ENCODE measurements around the gene PRKAA1. TPM values are rescaled to one million over a fixed set of nuclear protein-coding genes. Genes with fewer than 3 reads are reported as not detected.
"Not testable (repeated sequence)": the region's sequence is repeated elsewhere in the genome, so short reads cannot be mapped to it uniquely, and the experiment has no call there.

PRKAA1 gene
- total RNA-seq, 1 donor = 152 TPM

DNA sequence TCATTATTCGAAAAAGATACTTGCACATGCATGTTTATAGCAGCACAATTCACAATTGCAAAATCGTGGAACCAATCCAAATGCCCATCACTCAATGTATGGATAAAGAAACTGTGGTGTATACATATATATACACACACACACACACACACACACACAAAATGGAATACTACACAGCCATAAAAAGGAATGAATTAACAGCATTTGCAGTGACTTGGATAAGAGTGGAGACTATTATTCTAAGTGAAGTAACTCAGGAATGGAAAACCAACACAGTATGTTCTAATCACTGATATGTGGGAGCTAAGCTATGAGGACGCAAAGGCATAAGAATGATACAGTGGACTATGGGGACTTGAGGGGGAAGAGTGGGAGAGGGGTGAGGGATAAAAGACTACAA is 3.3 kb downstream of the PRKAA1 start:
- H3K4me1 ChIP-seq (ENCODE audit: insufficient read depth, low read length) = peaks cover 32% of the 10 kb centered on the region
- not testable (repeated sequence) for H3K4me3 ChIP-seq (ENCODE audit: low read length); H3K9me3 ChIP-seq (ENCODE audit: low read depth, low read length); H3K27me3 ChIP-seq (ENCODE audit: insufficient read depth, low read length)

DNA sequence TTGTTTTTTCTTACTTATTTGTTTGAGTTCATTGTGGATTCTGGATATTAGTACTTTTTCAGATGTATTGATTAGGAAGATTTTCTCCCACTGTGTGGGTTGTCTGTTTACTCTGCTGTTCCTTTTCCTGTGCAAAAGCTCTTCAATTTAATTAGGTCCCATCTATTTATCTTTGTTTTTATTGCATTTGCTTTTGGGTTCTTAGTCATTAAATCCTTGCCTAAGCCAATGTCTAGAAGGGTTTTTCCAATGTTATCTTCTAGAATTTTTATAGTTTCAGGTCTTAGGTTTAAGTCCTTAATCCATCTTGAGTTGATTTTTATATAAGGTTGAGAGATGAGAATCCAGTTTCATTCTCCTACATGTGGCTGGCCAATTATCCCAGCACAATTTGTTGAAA is 3.8 kb downstream of the PRKAA1 start:
- not testable (repeated sequence) for H3K27me3 ChIP-seq (ENCODE audit: insufficient read depth, low read length); H3K9me3 ChIP-seq (ENCODE audit: low read depth, low read length); H3K4me3 ChIP-seq (ENCODE audit: low read length)
- peaks cover 38% of the 10 kb centered on the region for H3K4me1 ChIP-seq (ENCODE audit: insufficient read depth, low read length)

DNA sequence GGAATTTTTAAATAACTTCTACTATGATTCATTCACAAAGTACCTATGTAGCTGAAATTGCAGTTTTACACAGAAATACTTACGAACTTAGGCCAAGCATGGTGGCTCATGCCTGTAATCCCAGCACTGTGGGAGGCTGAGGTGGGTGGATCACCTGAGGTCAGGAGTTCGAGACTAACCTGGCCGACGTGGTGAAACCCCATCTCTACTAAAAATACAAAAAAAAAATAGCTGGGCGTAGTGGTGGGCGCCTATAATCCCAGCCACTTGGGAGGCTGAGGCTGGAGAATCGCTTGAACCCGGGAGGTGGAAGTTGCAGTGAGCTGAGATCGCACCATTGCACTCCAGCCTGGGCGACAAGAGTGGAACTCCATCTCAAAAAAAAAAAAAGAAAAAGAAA is 5.5 kb downstream of the PRKAA1 start:
- not testable (repeated sequence) for H3K9me3 ChIP-seq (ENCODE audit: low read depth, low read length); H3K4me3 ChIP-seq (ENCODE audit: low read length); H3K27me3 ChIP-seq (ENCODE audit: insufficient read depth, low read length)
- H3K4me1 ChIP-seq (ENCODE audit: insufficient read depth, low read length) = peaks cover 34% of the 10 kb centered on the region

DNA sequence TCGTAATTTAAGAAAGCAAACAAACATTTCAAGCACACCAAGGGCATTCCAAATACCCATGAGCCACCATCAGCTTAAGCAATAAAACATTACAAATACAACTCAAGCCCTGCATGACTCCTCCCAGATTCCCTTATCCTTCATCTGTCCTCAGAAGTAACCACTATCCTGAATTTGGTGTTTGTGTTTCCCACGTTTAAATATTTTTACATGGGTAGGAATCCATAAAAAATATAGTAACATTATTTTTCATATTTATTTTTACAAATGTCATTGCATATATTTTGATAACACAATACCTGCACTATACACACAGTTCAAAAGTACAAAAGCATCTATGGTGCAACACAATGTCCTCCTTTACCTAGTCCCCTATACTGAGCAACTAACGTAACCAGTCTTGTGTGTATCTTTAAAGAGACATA is 6.4 kb downstream of the PRKAA1 start:
- Histone ChIP-seq H3K4me1 (ENCODE audit: insufficient read depth, low read length) (peaks cover 31% of the 10 kb centered on the region), H3K9me3 (ENCODE audit: low read depth, low read length) (no peaks in the 10 kb centered on the region), H3K27me3 (ENCODE audit: insufficient read depth, low read length) (no peaks in the 10 kb centered on the region), H3K4me3 (ENCODE audit: low read length) (no peak overlapping the region)

DNA sequence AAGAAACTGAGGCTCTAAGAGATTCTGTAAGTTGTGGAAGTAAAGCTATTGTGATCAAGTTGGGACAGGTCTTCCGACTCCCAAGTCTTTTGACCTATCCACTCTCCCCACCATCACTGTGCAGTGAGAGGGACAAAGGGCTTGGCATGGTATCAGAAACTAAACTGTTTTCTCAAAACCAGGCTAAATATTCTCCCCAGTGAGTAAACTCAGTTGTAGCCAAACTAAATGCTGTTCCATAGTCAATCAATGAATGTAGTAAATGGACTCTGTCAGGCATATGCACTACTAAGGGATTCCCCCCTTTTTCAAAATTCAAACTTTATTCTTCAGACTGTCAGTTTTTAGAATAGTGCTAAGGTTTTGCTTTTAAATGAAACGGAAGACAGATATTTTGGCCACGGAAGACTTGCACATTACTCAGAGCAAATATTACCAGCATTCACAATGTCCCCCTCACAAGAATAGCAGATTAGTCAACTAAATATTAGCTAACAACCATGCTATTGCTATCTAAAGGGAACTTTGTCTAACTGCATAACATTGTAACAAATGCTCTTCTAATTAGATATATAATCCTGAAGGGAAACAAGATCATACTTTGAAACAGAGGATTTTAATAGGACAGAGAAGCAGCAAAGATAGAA is 7.1 kb downstream of the PRKAA1 start:
- H3K4me1 ChIP-seq (ENCODE audit: insufficient read depth, low read length) = peaks cover 25% of the 10 kb centered on the region
- no peak overlapping the region for H3K4me3 ChIP-seq (ENCODE audit: low read length)
- no peaks in the 10 kb centered on the region for H3K9me3 ChIP-seq (ENCODE audit: low read depth, low read length)
- no peaks in the 10 kb centered on the region for H3K27me3 ChIP-seq (ENCODE audit: insufficient read depth, low read length)

GRCh38 chr5:40788941-40789340 is 9.2 kb downstream of the PRKAA1 start:
- not testable (repeated sequence) for H3K27me3 ChIP-seq (ENCODE audit: insufficient read depth, low read length); H3K4me3 ChIP-seq (ENCODE audit: low read length); H3K9me3 ChIP-seq (ENCODE audit: low read depth, low read length)
- H3K4me1 ChIP-seq (ENCODE audit: insufficient read depth, low read length) = peaks cover 16% of the 10 kb centered on the region

DNA sequence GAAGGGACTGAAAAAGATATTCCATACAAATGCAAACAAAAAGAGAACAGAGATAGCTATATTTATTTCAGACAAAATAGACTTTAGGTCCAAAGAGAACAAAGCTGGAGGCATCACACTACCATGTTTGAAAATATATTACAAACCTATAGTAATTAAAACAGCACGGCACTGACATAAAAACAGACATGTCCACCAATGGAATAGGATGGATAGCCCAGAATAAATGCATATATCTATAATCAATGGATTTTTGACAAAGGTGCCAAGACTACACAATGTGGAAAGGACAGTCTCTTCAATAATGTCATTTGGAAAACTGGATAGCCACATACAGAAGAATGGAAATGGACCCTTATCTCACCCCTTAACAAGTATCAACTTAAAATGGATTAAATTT is 10.2 kb downstream of the PRKAA1 start:
- H3K9me3 ChIP-seq (ENCODE audit: low read depth, low read length) = no peaks in the 10 kb centered on the region
- H3K27me3 ChIP-seq (ENCODE audit: insufficient read depth, low read length) = no peaks in the 10 kb centered on the region
- H3K4me1 ChIP-seq (ENCODE audit: insufficient read depth, low read length) = peaks cover 16% of the 10 kb centered on the region
- H3K4me3 ChIP-seq (ENCODE audit: low read length) = no peak overlapping the region

- H3K4me1 ChIP-seq (ENCODE audit: insufficient read depth, low read length) = peaks cover 19% of the 10 kb centered on the region
- not testable (repeated sequence) for H3K9me3 ChIP-seq (ENCODE audit: low read depth, low read length); H3K27me3 ChIP-seq (ENCODE audit: insufficient read depth, low read length); H3K4me3 ChIP-seq (ENCODE audit: low read length)
Measured at GRCh38 chr5:40786664-40787063, 11.5 kb downstream of the PRKAA1 start.

- Histone ChIP-seq H3K4me3 (ENCODE audit: low read length) (no peak overlapping the region), H3K4me1 (ENCODE audit: insufficient read depth, low read length) (peaks cover 11% of the 10 kb centered on the region), H3K9me3 (ENCODE audit: low read depth, low read length) (no peaks in the 10 kb centered on the region), H3K27me3 (ENCODE audit: insufficient read depth, low read length) (no peaks in the 10 kb centered on the region)
Measured at GRCh38 chr5:40784916-40785315, 13.3 kb downstream of the PRKAA1 start.

- Histone ChIP-seq H3K4me3 (ENCODE audit: low read length) (no peak overlapping the region), H3K9me3 (ENCODE audit: low read depth, low read length) (no peaks in the 10 kb centered on the region), H3K4me1 (ENCODE audit: insufficient read depth, low read length) (peaks cover 4% of the 10 kb centered on the region), H3K27me3 (ENCODE audit: insufficient read depth, low read length) (no peaks in the 10 kb centered on the region)
Measured at GRCh38 chr5:40784027-40784653, 14.0 kb downstream of the PRKAA1 start.

DNA sequence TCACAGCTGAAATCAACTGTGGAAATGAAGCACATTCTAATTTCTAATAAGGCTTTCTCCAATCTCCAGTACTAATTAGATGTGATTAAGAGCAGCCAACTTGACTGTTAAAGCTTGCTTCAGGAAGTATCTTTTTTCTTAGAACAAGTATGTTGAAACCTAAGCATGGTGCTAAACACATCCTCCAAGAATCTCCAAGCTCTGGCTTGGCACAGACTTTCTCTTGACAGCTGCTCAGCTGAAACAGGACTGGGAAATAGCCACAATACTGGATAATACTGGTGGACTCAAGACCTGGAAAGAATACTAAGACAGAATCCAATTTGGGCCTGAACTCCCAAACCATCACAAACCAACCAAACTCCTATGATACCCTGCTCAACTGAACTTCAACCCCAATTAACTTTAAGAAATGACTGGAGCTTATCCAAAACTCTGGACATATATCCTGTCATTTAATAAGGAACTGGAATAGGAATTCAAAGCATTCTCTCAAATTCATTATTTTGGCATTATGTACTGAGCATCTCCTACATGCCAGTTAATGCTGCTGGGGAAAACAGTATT is 16.2 kb downstream of the PRKAA1 start:
- Histone ChIP-seq H3K27me3 (ENCODE audit: insufficient read depth, low read length) (no peaks in the 10 kb centered on the region), H3K9me3 (ENCODE audit: low read depth, low read length) (no peaks in the 10 kb centered on the region), H3K4me3 (ENCODE audit: low read length) (no peak overlapping the region), H3K4me1 (ENCODE audit: insufficient read depth, low read length) (peaks cover 4% of the 10 kb centered on the region)

DNA sequence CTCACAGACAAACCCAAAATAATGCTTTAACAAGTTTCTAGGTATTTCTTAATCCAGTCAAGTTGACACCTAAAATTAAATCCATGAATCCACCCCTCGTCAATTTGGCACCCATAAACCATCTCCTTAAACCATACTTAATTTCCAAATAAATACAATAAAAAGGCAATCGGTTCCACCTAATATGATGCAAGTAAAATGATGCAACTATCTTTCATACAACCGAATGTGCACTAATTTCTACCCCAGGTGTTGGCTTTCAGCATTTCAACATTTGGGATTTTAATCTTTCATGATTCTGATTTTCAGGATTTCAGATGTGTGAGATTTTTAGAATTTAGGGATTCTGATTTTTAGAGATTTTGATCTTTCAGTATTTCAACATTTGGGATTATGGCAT is 17.3 kb downstream of the PRKAA1 start:
- H3K4me1 ChIP-seq (ENCODE audit: insufficient read depth, low read length) = peaks cover 4% of the 10 kb centered on the region

GRCh38 chr5:40780199-40780598 is 18.0 kb downstream of the PRKAA1 start:
- Histone ChIP-seq H3K27me3 (ENCODE audit: insufficient read depth, low read length) (no peaks in the 10 kb centered on the region), H3K4me3 (ENCODE audit: low read length) (no peak overlapping the region), H3K4me1 (ENCODE audit: insufficient read depth, low read length) (peaks cover 4% of the 10 kb centered on the region), H3K9me3 (ENCODE audit: low read depth, low read length) (no peaks in the 10 kb centered on the region)

More for the DNA sequence above, 17.3 kb downstream of the PRKAA1 start:
- Histone ChIP-seq H3K27me3 (ENCODE audit: insufficient read depth, low read length) (no peaks in the 10 kb centered on the region), H3K4me3 (ENCODE audit: low read length) (no peak overlapping the region), H3K9me3 (ENCODE audit: low read depth, low read length) (no peaks in the 10 kb centered on the region)

DNA sequence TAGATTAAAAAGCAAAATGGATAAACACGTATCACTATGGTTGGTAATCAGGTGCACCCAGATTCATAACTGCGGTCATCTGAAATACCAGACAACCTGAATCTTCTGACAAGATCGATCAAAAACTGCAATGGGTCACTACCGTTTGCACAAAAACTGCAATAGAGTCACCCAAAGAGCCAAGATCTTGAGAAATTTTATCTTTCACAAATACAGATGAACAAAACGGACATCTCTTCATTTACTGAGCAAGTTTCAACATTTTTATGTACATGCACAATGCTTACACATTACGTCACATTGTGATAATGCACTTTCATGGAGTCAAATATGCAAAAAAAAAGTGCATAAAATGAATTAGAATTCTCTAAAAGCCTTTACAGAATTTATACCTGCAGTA is 18.6 kb downstream of the PRKAA1 start:
- Histone ChIP-seq H3K4me1 (ENCODE audit: insufficient read depth, low read length) (peaks cover 4% of the 10 kb centered on the region), H3K9me3 (ENCODE audit: low read depth, low read length) (no peaks in the 10 kb centered on the region), H3K27me3 (ENCODE audit: insufficient read depth, low read length) (no peaks in the 10 kb centered on the region), H3K4me3 (ENCODE audit: low read length) (no peak overlapping the region)

GRCh38 chr5:40778133-40778532 is 20.0 kb downstream of the PRKAA1 start:
- Histone ChIP-seq H3K9me3 (ENCODE audit: low read depth, low read length) (no peaks in the 10 kb centered on the region), H3K4me3 (ENCODE audit: low read length) (no peak overlapping the region), H3K4me1 (ENCODE audit: insufficient read depth, low read length) (peaks cover 4% of the 10 kb centered on the region), H3K27me3 (ENCODE audit: insufficient read depth, low read length) (no peaks in the 10 kb centered on the region)

DNA sequence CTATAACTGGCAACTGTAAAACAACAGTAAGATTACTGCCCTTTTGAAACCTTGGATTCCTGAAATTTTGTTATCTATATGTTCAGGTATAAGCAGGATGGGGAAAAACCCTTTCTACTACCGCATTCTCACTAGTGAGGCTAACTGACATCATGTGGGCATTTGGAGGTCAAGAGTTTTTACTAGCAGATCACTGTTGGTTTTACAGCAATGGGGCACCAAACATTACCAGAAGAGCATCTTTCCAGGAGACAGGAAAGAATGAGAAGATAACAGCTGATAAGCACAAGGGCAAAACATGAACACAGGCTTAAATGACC is 21.6 kb downstream of the PRKAA1 start:
- Histone ChIP-seq H3K4me1 (ENCODE audit: insufficient read depth, low read length) (no peaks in the 10 kb centered on the region), H3K9me3 (ENCODE audit: low read depth, low read length) (no peaks in the 10 kb centered on the region), H3K27me3 (ENCODE audit: insufficient read depth, low read length) (no peaks in the 10 kb centered on the region), H3K4me3 (ENCODE audit: low read length) (no peak overlapping the region)
